SK-N-SH treated with all-trans-retinoic acid at 6 μM for 48 hours (cell line): Measurements from ENCODE around the gene CPA1.

Experiments used
- ARNTL ChIP-seq: fragments of 450-650 bp; formaldehyde crosslinking; IDR thresholded peaks from 2 replicates; pipeline ENCODE4 v1.5.0; 2020; ENCODE audit warnings: low read depth, mild to moderate bottlenecking, moderate library complexity, borderline replicate concordance
- CREB5 ChIP-seq: fragments of 250-450 bp; sonication (Bioruptor Pico); IDR thresholded peaks from 2 replicates; pipeline ENCODE4 v1.5.1; 2020; ENCODE audit warnings: low read depth, mild to moderate bottlenecking, moderate library complexity
- GLIS3 ChIP-seq: fragments of 250-450 bp; sonication (Bioruptor Pico); IDR thresholded peaks from 2 replicates; pipeline ENCODE4 v1.5.0; 2020; ENCODE audit warnings: mild to moderate bottlenecking, moderate library complexity
- OSR1 ChIP-seq: fragments of 250-450 bp; sonication (Bioruptor Pico); IDR thresholded peaks from 2 replicates; pipeline ENCODE4 v1.8.0; 2022; ENCODE audit warnings: moderate library complexity, mild to moderate bottlenecking, inconsistent platforms
- PATZ1 ChIP-seq: fragments of 250-450 bp; sonication (Bioruptor Pico); IDR thresholded peaks from 2 replicates; pipeline ENCODE4 v1.8.0; 2020; ENCODE audit warnings: mild to moderate bottlenecking, moderate library complexity, borderline replicate concordance
- POU6F1 ChIP-seq: fragments of 250-450 bp; sonication (Bioruptor Pico); IDR thresholded peaks from 2 replicates; pipeline ENCODE4 v1.8.0; 2021; ENCODE audit warnings: low read depth, mild to moderate bottlenecking, moderate library complexity, borderline replicate concordance
- RARB ChIP-seq: fragments of 250-450 bp; sonication (Bioruptor Pico); IDR thresholded peaks from 2 replicates; pipeline ENCODE4 v1.8.0; 2021; ENCODE audit warnings: mild to moderate bottlenecking, moderate library complexity
- SNAI2 ChIP-seq: fragments of 250-450 bp; sonication (Bioruptor Pico); IDR thresholded peaks from 2 replicates; pipeline ENCODE4 v1.5.0; 2020; ENCODE audit warnings: mild to moderate bottlenecking, moderate library complexity
- TOX ChIP-seq: fragments of 250-450 bp; sonication (Bioruptor Pico); IDR thresholded peaks from 2 replicates; pipeline ENCODE4 v1.8.0; 2021; ENCODE audit warnings: mild to moderate bottlenecking, moderate library complexity, borderline replicate concordance
- ZC3H10 ChIP-seq: fragments of 250-450 bp; sonication (Bioruptor Pico); IDR thresholded peaks from 2 replicates; pipeline ENCODE4 v1.5.1; 2021; ENCODE audit warnings: mild to moderate bottlenecking, moderate library complexity
- ZFP3 ChIP-seq: fragments of 250-450 bp; sonication (Bioruptor Pico); IDR thresholded peaks from 2 replicates; pipeline ENCODE4 v1.5.0; 2020; ENCODE audit warnings: mild to moderate bottlenecking, moderate library complexity
- ZFP30 ChIP-seq: fragments of 450-650 bp; formaldehyde crosslinking; IDR thresholded peaks from 2 replicates; pipeline ENCODE4 v1.5.0; 2022; ENCODE audit warnings: mild to moderate bottlenecking, moderate library complexity
- ZNF70 ChIP-seq: fragments of 450-650 bp; formaldehyde crosslinking; IDR thresholded peaks from 2 replicates; pipeline ENCODE4 v1.5.0; 2020; ENCODE audit warnings: mild to moderate bottlenecking, moderate library complexity
- ZNF8 ChIP-seq: fragments of 450-650 bp; formaldehyde crosslinking; IDR thresholded peaks from 2 replicates; pipeline ENCODE4 v1.5.0; 2020; ENCODE audit warnings: mild to moderate bottlenecking, moderate library complexity

GRCh38 chr7:130419658-130420057 lies 39.4 kb downstream of the CPA1 start:
- no peak for TF ChIP-seq RARB
- TF ChIP-seq GLIS3 (CRISPR knock-in tag), result no peak
- TF ChIP-seq ZNF8, result no peak
- TF ChIP-seq ZFP30, result no peak
- TF ChIP-seq POU6F1 (CRISPR knock-in tag), result no peak
- no peak for TF ChIP-seq ARNTL
- TF ChIP-seq CREB5, result no peak
- no peak for TF ChIP-seq OSR1
- TF ChIP-seq ZFP3 (CRISPR knock-in tag), result no peak
- no peak for TF ChIP-seq ZNF70 (CRISPR knock-in tag)
- no peak for TF ChIP-seq SNAI2 (CRISPR knock-in tag)
- TF ChIP-seq PATZ1 (CRISPR knock-in tag), result no peak
- no peak for TF ChIP-seq TOX
- TF ChIP-seq ZC3H10 (CRISPR knock-in tag), result no peak
